Adrenal gland (tissue), 12 donors: ENCODE measurements around the gene NDUFB7. TPM values are rescaled to one million over a fixed set of nuclear protein-coding genes. Genes with fewer than 3 reads are reported as not detected.

Source experiments
- DNase-seq, 7 donors: peaks; one replicate each; pipeline ENCODE4 v3.0.0-alpha.2; 2019 to 2020
- H3K27ac ChIP-seq, 5 donors: fragments of 200-600 bp; sonication (generic) in 4 of 5; 1 replicate in 3 of 5; 2 replicates in 2 of 5; pipeline versions ENCODE4 v1.5.1 to v1.8.0; 2016 to 2020; ENCODE audit warnings: mild to moderate bottlenecking in 1 of 5
- H3K27me3 ChIP-seq: fragments of 200-600 bp; 2 replicates; pipeline ENCODE4 v1.8.0; 2021
- H3K36me3 ChIP-seq, 2 donors: fragments of 200-600 bp; replicated peaks in 1 of 2; 1 replicate in 1 of 2; 2 replicates in 1 of 2; pipeline versions ENCODE4 v1.5.1 to v1.8.0; 2018 to 2022
- H3K4me1 ChIP-seq, 2 donors: fragments of 200-600 bp; replicated peaks in 1 of 2; 1 replicate in 1 of 2; 2 replicates in 1 of 2; pipeline versions ENCODE4 v1.5.1 to v1.8.0; 2018 to 2021
- H3K4me3 ChIP-seq, 4 donors: fragments of 200-600 bp; sonication (generic) in 3 of 4; one replicate each; pipeline ENCODE4 v1.5.1; 2016 to 2018
- H3K9me3 ChIP-seq, 3 donors: fragments of 200-600 bp; sonication (generic) in 1 of 3; replicated peaks in 1 of 3; 1 replicate in 2 of 3; 2 replicates in 1 of 3; pipeline versions ENCODE4 v1.5.1 to v1.8.0; 2016 to 2021
- POLR2A ChIP-seq, 2 donors: fragments of 450-650 bp; IDR thresholded peaks; one replicate each; pipeline ENCODE4 v1.6.1; 2017; ENCODE audit warnings: antibody characterized with exemption in 2 of 2, mild to moderate bottlenecking in 2 of 2, moderate library complexity in 1 of 2
- WGBS, 4 donors: extraction: QIAGEN DNeasy Blood & Tissue Kit in 2 of 4; methylation state at CpG; one replicate each; pipeline versions ENCODE4 v1.1.5 to v1.1.7; 2013 to 2017; 5-methylcytosine and 5-hydroxymethylcytosine counted together
- intact Hi-C, 2 donors: fragments of 100-400 bp; cut with DNase I; formaldehyde crosslinking; loops; one replicate each; pipeline versions ENCODE4 v1.14.1 to v1.15.0; 2022 to 2023
- polyA plus RNA-seq, 3 donors: library from polyadenylated mRNA; stranded (reverse); fragments of 200-250 nt in 2 of 3; fragments of 350-450 nt in 1 of 3; fragmentation: Illumina TruSeq in 1 of 3; extraction: RNeasy Lipid Tissue Mini Kit (QIAGEN cat#74804) in 1 of 3; gene quantifications; one replicate each; pipeline ENCODE4 v1.2.3, GENCODE V29; 2013 to 2014
- total RNA-seq, 9 donors: library from RNA; depleted of rRNA in 4 of 9; stranded (reverse); fragments of >200 nt in 4 of 9; fragments of 120-200 nt in 1 of 9; fragmentation: NEBNext Ultra II Directional in 1 of 9; extraction: Animal tissue kit (Norgen Biotek cat#: 25700) in 1 of 9; gene quantifications; one replicate each; pipeline versions ENCODE4 v1.1.0 to v1.2.4, GENCODE V29; 2013 to 2023
- TF ChIP-seq, protein P1 (sequence below), 6 experiments: fragments of 450-650 bp in 4 of 6; fragments of 200-600 bp in 2 of 6; sonication (generic) in 1 of 6; IDR thresholded peaks; 1 replicate in 5 of 6; 2 replicates in 1 of 6; pipeline versions ENCODE4 v1.5.1 to v1.8.0; 2016 to 2021; ENCODE audit warnings: antibody characterized with exemption in 6 of 6, mild to moderate bottlenecking in 2 of 6, moderate library complexity in 1 of 6
- donor health status: healthy with polysubstance abuse.
- donor health status: Bipolar disorder and iron deficiency.
- donor health status: DM: yes; HTN: yes; CAD: no.
- donor health status: DM: no; HTN: no; CAD: no.
- donor health status: DM: no; HTN: no; CAD: no.
- donor health status: DM: yes; HTN: yes; CAD: no.

Gene NDUFB7
- total and polyA plus RNA-seq, 12 donors: 19.1 to 848 (median 365) TPM

DNA sequence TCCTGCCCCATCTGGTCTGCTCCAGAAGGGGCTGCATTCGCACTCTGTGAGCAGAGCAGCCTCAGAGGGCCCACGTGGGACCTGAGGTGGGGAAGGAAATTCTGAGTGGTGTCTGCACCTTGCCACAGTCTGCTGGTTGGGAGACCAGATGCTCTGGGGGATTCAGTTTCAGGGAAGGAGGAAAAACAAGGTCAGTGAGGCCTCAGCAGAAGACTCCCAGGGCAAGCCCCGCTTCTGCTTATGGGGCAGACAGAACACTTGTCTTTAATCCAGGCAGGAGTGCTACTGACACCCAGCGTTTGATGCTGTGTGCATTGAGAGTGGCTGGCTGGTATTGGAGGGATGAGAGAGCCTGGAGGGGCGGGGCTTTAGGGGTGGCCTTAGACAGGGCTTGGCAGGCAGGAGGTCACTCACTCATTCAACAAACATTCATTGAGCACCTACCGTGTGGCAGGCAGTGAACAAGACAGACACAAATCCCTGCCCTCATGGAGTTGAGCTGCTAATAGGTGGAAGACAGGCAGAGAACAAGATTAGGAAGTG, 6.1 kb upstream of the NDUFB7 start:
- H3K27me3 ChIP-seq: no peaks in the 10 kb centered on the region
- intact Hi-C loops: no loop called here

DNA sequence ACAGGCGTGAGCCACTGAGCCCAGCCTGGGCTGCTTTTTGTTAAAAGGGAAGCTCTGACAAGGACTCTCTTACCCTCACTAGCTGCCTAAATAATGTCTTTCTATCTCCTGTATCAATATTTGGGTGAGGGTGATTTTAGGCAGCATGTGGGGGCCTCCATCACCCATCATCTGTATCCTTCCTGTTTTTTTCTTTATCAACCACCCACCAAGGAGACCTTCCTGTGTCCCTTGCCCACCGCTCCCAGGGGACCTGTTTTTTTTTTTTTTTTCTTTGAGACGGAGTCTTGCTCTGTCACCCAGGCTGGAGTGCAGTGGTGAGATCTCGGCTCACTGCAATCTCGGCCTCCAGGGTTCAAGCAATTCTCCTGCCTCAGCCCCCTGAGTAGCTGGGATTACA, 5.4 kb upstream of the NDUFB7 start:
- Histone ChIP-seq H3K36me3 (no peaks in the 10 kb centered on the region), H3K4me1 (peaks cover 0 to 5% of the 10 kb centered on the region in 2 donors), H3K9me3 (no peaks in the 10 kb centered on the region), H3K4me3 (no peak overlapping the region), H3K27me3 (no peaks in the 10 kb centered on the region), H3K27ac (no peak overlapping the region)
- 69 to 79% (median 74%) methylated on average over 5 of the region's 5 CpGs for WGBS, 4 donors
- intact Hi-C loops: no loop called here
- TF ChIP-seq, protein P1, sequence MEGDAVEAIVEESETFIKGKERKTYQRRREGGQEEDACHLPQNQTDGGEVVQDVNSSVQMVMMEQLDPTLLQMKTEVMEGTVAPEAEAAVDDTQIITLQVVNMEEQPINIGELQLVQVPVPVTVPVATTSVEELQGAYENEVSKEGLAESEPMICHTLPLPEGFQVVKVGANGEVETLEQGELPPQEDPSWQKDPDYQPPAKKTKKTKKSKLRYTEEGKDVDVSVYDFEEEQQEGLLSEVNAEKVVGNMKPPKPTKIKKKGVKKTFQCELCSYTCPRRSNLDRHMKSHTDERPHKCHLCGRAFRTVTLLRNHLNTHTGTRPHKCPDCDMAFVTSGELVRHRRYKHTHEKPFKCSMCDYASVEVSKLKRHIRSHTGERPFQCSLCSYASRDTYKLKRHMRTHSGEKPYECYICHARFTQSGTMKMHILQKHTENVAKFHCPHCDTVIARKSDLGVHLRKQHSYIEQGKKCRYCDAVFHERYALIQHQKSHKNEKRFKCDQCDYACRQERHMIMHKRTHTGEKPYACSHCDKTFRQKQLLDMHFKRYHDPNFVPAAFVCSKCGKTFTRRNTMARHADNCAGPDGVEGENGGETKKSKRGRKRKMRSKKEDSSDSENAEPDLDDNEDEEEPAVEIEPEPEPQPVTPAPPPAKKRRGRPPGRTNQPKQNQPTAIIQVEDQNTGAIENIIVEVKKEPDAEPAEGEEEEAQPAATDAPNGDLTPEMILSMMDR (IDR thresholded peaks at IDR 0.05): no peak
- no peak for TF ChIP-seq POLR2A (IDR thresholded peaks at IDR 0.05)
- DNase-seq: no peak

More for the DNA sequence above, 6.1 kb upstream of the NDUFB7 start:
- no peaks in the 10 kb centered on the region for H3K36me3 ChIP-seq
- 56 to 64% (median 60%) methylated on average over 3 to 6 of the region's 6 CpGs for WGBS, 4 donors
- TF ChIP-seq POLR2A (IDR thresholded peaks at IDR 0.05): no peak
- TF ChIP-seq, protein P1 (IDR thresholded peaks at IDR 0.05): no peak
- DNase-seq: no peak
- H3K27ac ChIP-seq: no peak overlapping the region
- H3K9me3 ChIP-seq: no peaks in the 10 kb centered on the region
- no peak overlapping the region for H3K4me3 ChIP-seq
- peaks cover 0 to 5% of the 10 kb centered on the region in 2 donors for H3K4me1 ChIP-seq

DNA sequence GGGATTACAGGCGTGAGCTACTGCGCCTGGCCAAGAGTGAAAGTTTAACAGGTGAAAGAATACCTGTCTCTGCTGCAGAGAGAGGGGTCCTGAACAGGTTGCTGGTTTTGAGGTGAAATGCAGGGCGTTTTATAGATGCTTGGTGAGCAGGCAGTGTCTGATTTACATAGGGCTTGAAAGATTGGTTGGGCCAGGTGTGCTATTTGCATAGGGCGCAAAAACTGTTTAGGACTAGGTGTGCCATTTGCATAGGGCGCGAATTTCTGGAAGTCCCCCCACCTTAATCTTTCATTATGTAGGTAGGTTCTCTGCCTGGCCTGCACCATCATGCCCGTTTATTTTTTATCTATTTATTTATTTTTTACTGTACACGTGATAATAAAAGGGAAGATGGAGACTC, 4.5 kb upstream of the NDUFB7 start:
- Histone ChIP-seq H3K36me3 (no peaks in the 10 kb centered on the region), H3K27me3 (no peaks in the 10 kb centered on the region), H3K4me1 (peaks cover under 1 to 5% of the 10 kb centered on the region in 2 donors), H3K4me3 (no peak overlapping the region), H3K9me3 (no peaks in the 10 kb centered on the region), H3K27ac (no peak overlapping the region)
- no peak for TF ChIP-seq POLR2A (IDR thresholded peaks at IDR 0.05)
- TF ChIP-seq, protein P1 (IDR thresholded peaks at IDR 0.05): no peak
- no peak for DNase-seq
- intact Hi-C loops: no loop called here
- WGBS, 4 donors: 76 to 82% (median 82%) methylated on average over 8 of the region's 8 CpGs

DNA sequence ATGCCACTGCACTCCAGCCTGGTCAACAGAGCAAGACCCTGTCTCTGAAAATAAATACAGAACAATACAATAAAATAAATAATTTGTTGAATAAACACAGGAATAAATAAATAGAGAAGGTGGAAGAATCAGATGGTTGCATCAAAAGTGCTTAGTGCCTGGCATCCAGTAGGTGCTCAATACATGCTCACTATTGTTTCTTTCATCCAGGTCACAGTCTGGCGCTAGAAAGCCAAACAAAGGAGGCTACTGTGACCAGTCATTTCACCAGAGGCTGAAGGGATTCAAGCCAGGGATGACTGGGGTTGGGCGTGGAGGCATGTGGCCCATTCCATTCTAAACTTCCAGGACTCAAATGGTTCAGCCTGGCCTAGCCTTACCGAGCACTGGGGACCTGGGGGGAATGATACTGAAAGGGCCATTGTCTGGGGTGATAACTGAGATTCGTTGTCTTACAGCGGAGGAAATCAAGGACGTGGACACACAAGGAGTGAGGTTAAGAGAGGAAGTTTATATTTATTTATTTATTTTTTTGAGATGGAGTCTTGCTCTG, 3.6 kb upstream of the NDUFB7 start:
- no peaks in the 10 kb centered on the region for H3K9me3 ChIP-seq
- TF ChIP-seq, protein P1 (IDR thresholded peaks at IDR 0.05): no peak
- no peak for TF ChIP-seq POLR2A (IDR thresholded peaks at IDR 0.05)
- H3K4me3 ChIP-seq: no peak overlapping the region
- no peaks in the 10 kb centered on the region for H3K36me3 ChIP-seq
- WGBS, 4 donors: 75 to 86% (median 82%) methylated on average over 6 of the region's 6 CpGs
- no peak overlapping the region for H3K27ac ChIP-seq
- H3K4me1 ChIP-seq: peaks cover 9 to 13% of the 10 kb centered on the region in 2 donors
- DNase-seq: no peak
- intact Hi-C loops: no loop called here
- H3K27me3 ChIP-seq: no peaks in the 10 kb centered on the region
